IPS-20b (cell line): Measurements from ENCODE around the gene ABHD2.

Source experiments
- H3K27ac ChIP-seq: one replicate; pipeline ENCODE4 v1.5.1; 2013; ENCODE audit warnings: low read length
- H3K27me3 ChIP-seq: 2 replicates; pipeline ENCODE4 v1.6.1; 2013; ENCODE audit warnings: mild to moderate bottlenecking, low read length, inconsistent platforms; ENCODE audit not compliant: insufficient read depth
- H3K36me3 ChIP-seq: 2 replicates; pipeline ENCODE4 v1.6.1; 2013; ENCODE audit warnings: low read depth, mild to moderate bottlenecking, inconsistent platforms, low read length, moderate library complexity; ENCODE audit not compliant: insufficient read depth
- H3K4me1 ChIP-seq: 2 replicates; pipeline ENCODE4 v1.6.1; 2013; ENCODE audit warnings: mild to moderate bottlenecking, control low read depth, inconsistent platforms, low read length, moderate library complexity; ENCODE audit not compliant: insufficient read depth
- H3K4me3 ChIP-seq: 2 replicates; pipeline ENCODE4 v1.5.1; 2013; ENCODE audit warnings: mild to moderate bottlenecking, low read length, inconsistent platforms
- H3K9ac ChIP-seq: 2 replicates; pipeline ENCODE4 v1.6.1; 2013; ENCODE audit warnings: low read depth, mild to moderate bottlenecking, inconsistent platforms, low read length, moderate library complexity
- H3K9me3 ChIP-seq: 2 replicates; pipeline ENCODE4 v1.6.1; 2013; ENCODE audit warnings: mild to moderate bottlenecking, low read depth, low read length, inconsistent platforms; ENCODE audit not compliant: insufficient read depth

The ABHD2 gene

GRCh38 chr15:89058876-89059405, 29.3 kb upstream of the ABHD2 start:
- Histone ChIP-seq H3K4me3 (no peak overlapping the region), H3K36me3 (no peaks in the 10 kb centered on the region), H3K27me3 (no peaks in the 10 kb centered on the region), H3K4me1 (no peaks in the 10 kb centered on the region), H3K9ac (no peak overlapping the region), H3K27ac (no peak overlapping the region), H3K9me3 (no peaks in the 10 kb centered on the region)

- no peaks in the 10 kb centered on the region for H3K4me1 ChIP-seq
- no peaks in the 10 kb centered on the region for H3K36me3 ChIP-seq
- H3K4me3 ChIP-seq, result no peak overlapping the region
- no peak overlapping the region for H3K9ac ChIP-seq
- H3K27me3 ChIP-seq, result no peaks in the 10 kb centered on the region
- H3K27ac ChIP-seq, result no peak overlapping the region
- H3K9me3 ChIP-seq, result peaks cover 22% of the 10 kb centered on the region; the same call in 1 of the 2 replicates
These were observed 22.0 kb upstream of the ABHD2 start for GRCh38 chr15:89066280-89066679.

GRCh38 chr15:89067751-89068150, 20.5 kb upstream of the ABHD2 start:
- H3K27me3 ChIP-seq, result no peaks in the 10 kb centered on the region
- no peaks in the 10 kb centered on the region for H3K36me3 ChIP-seq
- H3K9ac ChIP-seq, result no peak overlapping the region
- H3K4me1 ChIP-seq, result no peaks in the 10 kb centered on the region
- H3K9me3 ChIP-seq, result peaks cover 22% of the 10 kb centered on the region; the same call in 1 of the 2 replicates
- no peak overlapping the region for H3K4me3 ChIP-seq
- no peak overlapping the region for H3K27ac ChIP-seq

GRCh38 chr15:89068325-89068784, 19.9 kb upstream of the ABHD2 start:
- Histone ChIP-seq H3K27me3 (no peaks in the 10 kb centered on the region), H3K4me3 (no peak overlapping the region), H3K36me3 (no peaks in the 10 kb centered on the region), H3K9me3 (peaks cover 22% of the 10 kb centered on the region; the same call in 1 of the 2 replicates), H3K9ac (no peak overlapping the region), H3K4me1 (no peaks in the 10 kb centered on the region), H3K27ac (no peak overlapping the region)

GRCh38 chr15:89070197-89071124, 17.8 kb upstream of the ABHD2 start:
- no peak overlapping the region for H3K27ac ChIP-seq
- no peaks in the 10 kb centered on the region for H3K36me3 ChIP-seq

GRCh38 chr15:89071471-89071870, 16.8 kb upstream of the ABHD2 start:
- Histone ChIP-seq H3K9ac (no peak overlapping the region), H3K4me3 (no peak overlapping the region), H3K36me3 (no peaks in the 10 kb centered on the region), H3K27me3 (no peaks in the 10 kb centered on the region), H3K4me1 (no peaks in the 10 kb centered on the region), H3K27ac (no peak overlapping the region), H3K9me3 (peaks cover 16% of the 10 kb centered on the region; the same call in 1 of the 2 replicates)

More at GRCh38 chr15:89070197-89071124, 17.8 kb upstream of the ABHD2 start:
- Histone ChIP-seq H3K9me3 (peaks cover 22% of the 10 kb centered on the region; the same call in 1 of the 2 replicates), H3K4me3 (no peak overlapping the region), H3K27me3 (no peaks in the 10 kb centered on the region), H3K4me1 (no peaks in the 10 kb centered on the region), H3K9ac (no peak overlapping the region)

GRCh38 chr15:89072277-89072869, 15.9 kb upstream of the ABHD2 start:
- H3K9ac ChIP-seq, result no peak overlapping the region
- H3K4me1 ChIP-seq, result no peaks in the 10 kb centered on the region
- no peaks in the 10 kb centered on the region for H3K27me3 ChIP-seq
- H3K9me3 ChIP-seq, result peaks cover 9% of the 10 kb centered on the region; the same call in 1 of the 2 replicates
- no peak overlapping the region for H3K27ac ChIP-seq
- H3K4me3 ChIP-seq, result no peak overlapping the region
- no peaks in the 10 kb centered on the region for H3K36me3 ChIP-seq

GRCh38 chr15:89074402-89075012, 13.7 kb upstream of the ABHD2 start:
- Histone ChIP-seq H3K36me3 (no peaks in the 10 kb centered on the region), H3K9me3 (no peaks in the 10 kb centered on the region), H3K27ac (no peak overlapping the region), H3K4me3 (no peak overlapping the region), H3K4me1 (peaks cover 2% of the 10 kb centered on the region; the same call in 1 of the 2 replicates), H3K9ac (no peak overlapping the region), H3K27me3 (no peaks in the 10 kb centered on the region)

GRCh38 chr15:89075101-89075640, 13.1 kb upstream of the ABHD2 start:
- no peaks in the 10 kb centered on the region for H3K9me3 ChIP-seq

GRCh38 chr15:89075846-89076245, 12.4 kb upstream of the ABHD2 start:
- H3K9ac ChIP-seq, result no peak overlapping the region

More at GRCh38 chr15:89075101-89075640, 13.1 kb upstream of the ABHD2 start:
- Histone ChIP-seq H3K4me3 (no peak overlapping the region), H3K27ac (no peak overlapping the region), H3K36me3 (no peaks in the 10 kb centered on the region), H3K4me1 (peaks cover 7% of the 10 kb centered on the region; the same call in 1 of the 2 replicates), H3K27me3 (no peaks in the 10 kb centered on the region), H3K9ac (no peak overlapping the region)

GRCh38 chr15:89077750-89078149, 10.5 kb upstream of the ABHD2 start:
- Histone ChIP-seq H3K27me3 (no peaks in the 10 kb centered on the region), H3K27ac (no peak overlapping the region), H3K9ac (no peak overlapping the region), H3K4me3 (no peak overlapping the region), H3K36me3 (no peaks in the 10 kb centered on the region), H3K4me1 (peaks cover 7% of the 10 kb centered on the region; the same call in 1 of the 2 replicates), H3K9me3 (no peaks in the 10 kb centered on the region)

More at GRCh38 chr15:89075846-89076245, 12.4 kb upstream of the ABHD2 start:
- Histone ChIP-seq H3K4me1 (peaks cover 7% of the 10 kb centered on the region; the same call in 1 of the 2 replicates), H3K27me3 (no peaks in the 10 kb centered on the region), H3K36me3 (no peaks in the 10 kb centered on the region), H3K4me3 (no peak overlapping the region), H3K9me3 (no peaks in the 10 kb centered on the region), H3K27ac (no peak overlapping the region)
